ENCODE data around the gene MAPK11. TPM values are rescaled to one million over a fixed set of nuclear protein-coding genes. Genes with fewer than 3 reads are reported as not detected.

MAPK11 gene
- total RNA-seq, 1 experiment from 2014 or later: 14.3 TPM

GRCh38 chr22:50285568-50286229 is 15.5 kb upstream of the MAPK11 start:
- Mint-ChIP-seq H3K36me3 (ENCODE audit: insufficient read depth, unreplicated experiment) (peaks cover 83% of the 10 kb centered on the region), H3K4me1 (ENCODE audit: low read depth, unreplicated experiment) (peaks cover 7% of the 10 kb centered on the region), H3K27ac (ENCODE audit: unreplicated experiment) (peak overlapping the region; percentile 52), H3K4me3 (ENCODE audit: low read depth, unreplicated experiment) (no peak overlapping the region), H3K27me3 (ENCODE audit: unreplicated experiment) (no peaks in the 10 kb centered on the region), H3K9me3 (ENCODE audit: low read depth, unreplicated experiment) (no peaks in the 10 kb centered on the region)
- CTCF ChIA-PET: no interaction called here
- intact Hi-C loops (cut with micrococcal nuclease; ENCODE audit: unreplicated experiment): no loop called here
- TF ChIP-seq, protein P1, sequence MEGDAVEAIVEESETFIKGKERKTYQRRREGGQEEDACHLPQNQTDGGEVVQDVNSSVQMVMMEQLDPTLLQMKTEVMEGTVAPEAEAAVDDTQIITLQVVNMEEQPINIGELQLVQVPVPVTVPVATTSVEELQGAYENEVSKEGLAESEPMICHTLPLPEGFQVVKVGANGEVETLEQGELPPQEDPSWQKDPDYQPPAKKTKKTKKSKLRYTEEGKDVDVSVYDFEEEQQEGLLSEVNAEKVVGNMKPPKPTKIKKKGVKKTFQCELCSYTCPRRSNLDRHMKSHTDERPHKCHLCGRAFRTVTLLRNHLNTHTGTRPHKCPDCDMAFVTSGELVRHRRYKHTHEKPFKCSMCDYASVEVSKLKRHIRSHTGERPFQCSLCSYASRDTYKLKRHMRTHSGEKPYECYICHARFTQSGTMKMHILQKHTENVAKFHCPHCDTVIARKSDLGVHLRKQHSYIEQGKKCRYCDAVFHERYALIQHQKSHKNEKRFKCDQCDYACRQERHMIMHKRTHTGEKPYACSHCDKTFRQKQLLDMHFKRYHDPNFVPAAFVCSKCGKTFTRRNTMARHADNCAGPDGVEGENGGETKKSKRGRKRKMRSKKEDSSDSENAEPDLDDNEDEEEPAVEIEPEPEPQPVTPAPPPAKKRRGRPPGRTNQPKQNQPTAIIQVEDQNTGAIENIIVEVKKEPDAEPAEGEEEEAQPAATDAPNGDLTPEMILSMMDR (IDR thresholded peaks at IDR 0.05; ENCODE audit: unreplicated experiment): no peak
- DNase-seq: no peak
- BruUV-seq (replicated peaks): no TSS peak

GRCh38 chr22:50284479-50284878 is 14.3 kb upstream of the MAPK11 start:
- Mint-ChIP-seq H3K27me3 (ENCODE audit: unreplicated experiment) (no peaks in the 10 kb centered on the region), H3K4me3 (ENCODE audit: low read depth, unreplicated experiment) (no peak overlapping the region), H3K4me1 (ENCODE audit: low read depth, unreplicated experiment) (peaks cover 7% of the 10 kb centered on the region), H3K9me3 (ENCODE audit: low read depth, unreplicated experiment) (no peaks in the 10 kb centered on the region), H3K36me3 (ENCODE audit: insufficient read depth, unreplicated experiment) (peaks cover 84% of the 10 kb centered on the region), H3K27ac (ENCODE audit: unreplicated experiment) (peak overlapping the region; percentile 25)
- BruUV-seq (replicated peaks): no TSS peak
- CTCF ChIA-PET: interaction anchor here (0.5 kb wide), 1 partner anchor 46 kb away, joined by 3 read pairs; no protein-coding TSS in a partner anchor
- intact Hi-C loops (cut with micrococcal nuclease; ENCODE audit: unreplicated experiment): no loop called here
- TF ChIP-seq, protein P1 (IDR thresholded peaks at IDR 0.05; ENCODE audit: unreplicated experiment): no peak
- DNase-seq: no peak

DNA sequence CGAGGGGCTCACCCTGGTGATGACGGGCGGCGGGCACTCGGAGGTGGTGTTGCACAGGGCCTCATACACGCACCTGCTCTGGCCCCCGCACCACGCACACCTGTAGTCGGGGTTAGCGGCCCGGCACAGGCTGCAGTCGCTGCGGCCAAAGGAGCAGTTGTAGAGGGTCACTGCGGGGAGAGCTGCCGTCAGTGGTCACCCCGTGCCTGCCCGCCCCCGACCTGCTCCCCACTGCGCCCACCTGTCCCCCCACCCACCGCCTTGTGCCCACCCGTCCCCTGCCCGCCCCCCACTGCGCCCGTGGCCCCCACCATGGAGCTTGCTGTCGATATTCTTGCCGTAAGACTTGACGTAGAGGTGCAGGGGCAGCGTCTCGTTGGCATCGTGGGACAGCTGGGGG is 13.6 kb upstream of the MAPK11 start:
- no TSS peak for BruUV-seq (replicated peaks)
- H3K36me3 Mint-ChIP-seq (ENCODE audit: insufficient read depth, unreplicated experiment): peaks cover 85% of the 10 kb centered on the region
- CTCF ChIA-PET: interaction anchor here (0.5 kb wide), 1 partner anchor 47 kb away, joined by 3 read pairs; no protein-coding TSS in a partner anchor

GRCh38 chr22:50282361-50283155 is 12.4 kb upstream of the MAPK11 start:
- TF ChIP-seq, protein P1 (IDR thresholded peaks at IDR 0.05; ENCODE audit: unreplicated experiment): peak; percentile 27
- peaks cover 7% of the 10 kb centered on the region for H3K4me1 Mint-ChIP-seq (ENCODE audit: low read depth, unreplicated experiment)
- peak overlapping the region; percentile 51 for H3K4me3 Mint-ChIP-seq (ENCODE audit: low read depth, unreplicated experiment)
- no TSS peak for BruUV-seq (replicated peaks)
- H3K27me3 Mint-ChIP-seq (ENCODE audit: unreplicated experiment): no peaks in the 10 kb centered on the region
- CTCF ChIA-PET: interaction anchor here (0.5 to 1.6 kb wide), 4 partner anchors 9 to 40 kb away, joined by 3 to 9 read pairs (median 4); no protein-coding TSS in a partner anchor
- intact Hi-C loops (cut with micrococcal nuclease; ENCODE audit: unreplicated experiment): no loop called here
- peak; percentile 95 for DNase-seq
- peaks cover 87% of the 10 kb centered on the region for H3K36me3 Mint-ChIP-seq (ENCODE audit: insufficient read depth, unreplicated experiment)
- peak overlapping the region; percentile 87 for H3K27ac Mint-ChIP-seq (ENCODE audit: unreplicated experiment)
- no peaks in the 10 kb centered on the region for H3K9me3 Mint-ChIP-seq (ENCODE audit: low read depth, unreplicated experiment)

More for the DNA sequence above, 13.6 kb upstream of the MAPK11 start:
- Mint-ChIP-seq H3K9me3 (ENCODE audit: low read depth, unreplicated experiment) (no peaks in the 10 kb centered on the region), H3K27ac (ENCODE audit: unreplicated experiment) (no peak overlapping the region), H3K4me3 (ENCODE audit: low read depth, unreplicated experiment) (peak overlapping the region; percentile 51), H3K27me3 (ENCODE audit: unreplicated experiment) (no peaks in the 10 kb centered on the region), H3K4me1 (ENCODE audit: low read depth, unreplicated experiment) (peaks cover 7% of the 10 kb centered on the region)
- intact Hi-C loops (cut with micrococcal nuclease; ENCODE audit: unreplicated experiment): no loop called here
- no peak for DNase-seq
- TF ChIP-seq, protein P1 (IDR thresholded peaks at IDR 0.05; ENCODE audit: unreplicated experiment): no peak
